HepG2 (cell line): ENCODE measurements around the gene ATXN1L. TPM values are rescaled to one million over a fixed set of nuclear protein-coding genes. Genes with fewer than 3 reads are reported as not detected.

Source experiments
- MAF1 ChIP-seq: sonication (generic); formaldehyde crosslinking; IDR thresholded peaks from 2 replicates; pipeline ENCODE4 v1.5.0; 2020; ENCODE audit warnings: missing genetic modification reagents, borderline replicate concordance
- MAZ ChIP-seq, 2 experiments: sonication (generic) in 1 of 2; formaldehyde crosslinking in 1 of 2; IDR thresholded peaks; 2 replicates each; pipeline versions ENCODE4 v1.5.0 to v1.6.1; 2012 to 2020; ENCODE audit warnings: low read depth in 2 of 2, mild to moderate bottlenecking in 2 of 2, borderline replicate concordance in 1 of 2, improper control_type of control experiment in 1 of 2, low read length in 1 of 2, missing genetic modification reagents in 1 of 2, moderate library complexity in 1 of 2
- NR2F2 ChIP-seq: IDR thresholded peaks from 2 replicates; pipeline ENCODE4 v1.6.1; 2012; ENCODE audit warnings: low read depth, inconsistent platforms, borderline replicate concordance
- SATB2 ChIP-seq: sonication (generic); formaldehyde crosslinking; IDR thresholded peaks from 2 replicates; pipeline ENCODE4 v1.5.0; 2020; ENCODE audit warnings: missing genetic modification reagents
- SMAD1 ChIP-seq: sonication (generic); formaldehyde crosslinking; IDR thresholded peaks from 2 replicates; pipeline ENCODE4 v1.4.0; 2020; ENCODE audit warnings: missing genetic modification reagents, low read depth, mild to moderate bottlenecking, borderline replicate concordance
- SP1 ChIP-seq, 2 experiments: fragments of 450-650 bp in 1 of 2; sonication (generic) in 1 of 2; formaldehyde crosslinking in 1 of 2; IDR thresholded peaks; 2 replicates each; pipeline versions ENCODE4 v1.4.0 to v1.6.1; 2016 to 2020; ENCODE audit warnings: missing genetic modification reagents in 1 of 2
- TAF1 ChIP-seq: sonication (generic); formaldehyde crosslinking; IDR thresholded peaks from 2 replicates; pipeline ENCODE4 v1.4.0; 2020; ENCODE audit warnings: missing genetic modification reagents
- TAF15 ChIP-seq: fragments of 200-400 bp; formaldehyde crosslinking; IDR thresholded peaks from one replicate; pipeline ENCODE4 v1.6.1; 2018; ENCODE audit warnings: mild to moderate bottlenecking, low read depth, low read length; ENCODE audit not compliant: poor library complexity, severe bottlenecking
- ZFP41 ChIP-seq: sonication (generic); formaldehyde crosslinking; IDR thresholded peaks from 2 replicates; pipeline ENCODE4 v1.4.0; 2020; ENCODE audit warnings: mild to moderate bottlenecking, missing genetic modification reagents, borderline replicate concordance
- ZNF430 ChIP-seq: sonication (generic); formaldehyde crosslinking; IDR thresholded peaks from 2 replicates; pipeline ENCODE4 v1.9.0; 2021; ENCODE audit warnings: mild to moderate bottlenecking, missing genetic modification reagents
- ZSCAN9 ChIP-seq: IDR thresholded peaks from 2 replicates; pipeline ENCODE4 v1.6.1; 2016; ENCODE audit warnings: borderline replicate concordance
- polyA plus RNA-seq, 8 experiments: library from polyadenylated mRNA; depleted of rRNA in 3 of 8; stranded (reverse) in 7 of 8; unstranded in 1 of 8; fragments of >200 nt; fragmentation: Illumina TruSeq in 4 of 8; extraction: Trizol in 4 of 8; gene quantifications; 2 replicates each; pipeline versions ENCODE4 v1.2.1 to v1.2.3, GENCODE V29; 2011 to 2016; ENCODE audit warnings: low read depth in 4 of 8, missing spikeins in 1 of 8, mixed read lengths in 1 of 8; ENCODE audit not compliant: insufficient read depth in 1 of 8
- total RNA-seq, 5 experiments: library from RNA; depleted of rRNA; stranded (reverse); fragments of >200 nt; fragmentation: Illumina TruSeq; extraction: Trizol; gene quantifications; 2 replicates each; pipeline ENCODE4 v1.2.3, GENCODE V29; 2016; ENCODE audit warnings: low read depth in 1 of 5
- TF ChIP-seq, protein P1 (sequence below): sonication (generic); formaldehyde crosslinking; IDR thresholded peaks from 2 replicates; pipeline ENCODE4 v1.8.0; 2022; ENCODE audit warnings: low read depth, missing genetic modification reagents
- TF ChIP-seq, protein P2 (sequence below): sonication (generic); formaldehyde crosslinking; IDR thresholded peaks from 2 replicates; pipeline ENCODE4 v1.5.0; 2020; ENCODE audit warnings: missing genetic modification reagents
- TF ChIP-seq, protein P3 (sequence below): sonication (generic); formaldehyde crosslinking; IDR thresholded peaks from 2 replicates; pipeline ENCODE4 v1.8.0; 2022; ENCODE audit warnings: mild to moderate bottlenecking, missing genetic modification reagents, borderline replicate concordance
- TF ChIP-seq, protein P4 (sequence below): sonication (generic); formaldehyde crosslinking; IDR thresholded peaks from 2 replicates; pipeline ENCODE4 v1.9.0; 2021; ENCODE audit warnings: missing genetic modification reagents, borderline replicate concordance
- TF ChIP-seq, protein P5 (sequence below): sonication (generic); formaldehyde crosslinking; IDR thresholded peaks from 2 replicates; pipeline ENCODE4 v1.4.0; 2020; ENCODE audit warnings: missing genetic modification reagents
- TF ChIP-seq, protein P6 (sequence below): IDR thresholded peaks from 2 replicates; pipeline ENCODE4 v1.6.1; 2016; ENCODE audit warnings: missing compliant biosample characterization, missing genetic modification reagents, borderline replicate concordance
- TF ChIP-seq, protein P7 (sequence below): sonication (generic); formaldehyde crosslinking; IDR thresholded peaks from 2 replicates; pipeline ENCODE4 v1.5.1; 2020; ENCODE audit warnings: missing genetic modification reagents, mild to moderate bottlenecking, borderline replicate concordance

The ATXN1L gene
- total and polyA plus RNA-seq, 2 of the 13 experiments (the other 11 are each of a cell fraction or from before 2014, with no cell fraction given), result 20.0 to 22.4 TPM

DNA sequence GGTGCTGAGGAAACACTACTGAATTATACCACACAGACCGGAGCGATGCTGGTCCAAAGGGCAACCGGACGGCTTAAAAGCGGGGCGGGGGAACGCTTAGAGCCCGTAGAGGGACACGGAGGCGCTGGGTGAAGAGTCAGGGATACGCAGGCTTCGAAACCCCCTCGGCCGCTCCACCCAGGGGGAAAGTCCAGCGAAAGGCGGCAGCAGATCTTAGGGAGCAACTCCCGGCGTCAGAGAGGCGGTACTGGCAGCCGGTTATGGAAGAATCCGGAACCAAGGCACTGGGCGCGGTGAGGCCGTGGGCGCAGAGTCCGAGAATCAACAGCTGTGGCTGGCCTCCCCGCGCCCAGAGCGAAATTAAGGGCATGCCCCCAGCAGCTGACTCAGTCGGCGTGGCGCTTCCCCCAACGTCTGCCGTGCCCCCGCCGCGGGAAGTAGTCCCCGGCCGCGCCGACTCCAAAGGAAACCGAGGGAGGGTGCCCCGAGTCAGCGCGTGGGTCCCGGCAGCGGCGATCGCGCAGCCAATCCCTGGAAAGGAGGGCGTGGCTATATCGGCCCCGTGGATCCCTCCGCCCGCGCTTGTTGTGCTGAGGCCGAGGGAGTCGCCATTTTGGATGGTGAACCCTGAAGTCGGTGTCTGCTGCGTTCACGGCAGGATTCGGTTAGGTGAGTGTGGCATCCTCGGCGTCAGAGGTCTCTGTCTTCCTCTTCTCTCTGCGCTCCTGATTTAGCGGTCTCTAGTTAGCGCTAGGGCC lies 49.3 kb downstream of the ATXN1L start, which contains the start of gene IST1 (continued):
- TF ChIP-seq, protein P1, sequence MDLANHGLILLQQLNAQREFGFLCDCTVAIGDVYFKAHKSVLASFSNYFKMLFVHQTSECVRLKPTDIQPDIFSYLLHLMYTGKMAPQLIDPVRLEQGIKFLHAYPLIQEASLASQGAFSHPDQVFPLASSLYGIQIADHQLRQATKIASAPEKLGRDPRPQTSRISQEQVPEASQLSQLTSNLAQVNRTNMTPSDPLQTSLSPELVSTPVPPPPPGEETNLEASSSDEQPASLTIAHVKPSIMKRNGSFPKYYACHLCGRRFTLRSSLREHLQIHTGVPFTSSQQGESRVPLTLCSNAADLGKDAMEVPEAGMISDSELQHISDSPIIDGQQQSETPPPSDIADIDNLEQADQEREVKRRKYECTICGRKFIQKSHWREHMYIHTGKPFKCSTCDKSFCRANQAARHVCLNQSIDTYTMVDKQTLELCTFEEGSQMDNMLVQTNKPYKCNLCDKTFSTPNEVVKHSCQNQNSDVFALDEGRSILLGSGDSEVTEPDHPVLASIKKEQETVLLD (CRISPR knock-in tag), result peak; percentile 96
- TF ChIP-seq TAF1 (CRISPR knock-in tag) (peak; percentile 99), NR2F2 (peak; percentile 77; the same call in 1 of the 2 replicates), MAZ (IDR thresholded peaks at IDR 0.05; ENCODE audit: borderline replicate concordance, low read depth, low read length) (peak; percentile 92), MAZ (CRISPR knock-in tag; IDR thresholded peaks at IDR 0.05; ENCODE audit: low read depth) (peak; percentile 100), MAF1 (CRISPR knock-in tag) (peak; percentile 27; the same call in 1 of the 2 replicates), ZSCAN9 (CRISPR knock-in tag) (peak; percentile 93), TAF15 (peak; percentile 71), ZFP41 (CRISPR knock-in tag) (peak; percentile 95; the same call in 1 of the 2 replicates), ZNF430 (CRISPR knock-in tag) (peak; percentile 84), SMAD1 (CRISPR knock-in tag) (peak; percentile 68; the same call in 1 of the 2 replicates), SATB2 (CRISPR knock-in tag) (peak; percentile 49), SP1 (IDR thresholded peaks at IDR 0.05) (peak; percentile 63; the same call in 1 of the 2 replicates), SP1 (CRISPR knock-in tag; IDR thresholded peaks at IDR 0.05) (peak; percentile 100)
- TF ChIP-seq, protein P2, sequence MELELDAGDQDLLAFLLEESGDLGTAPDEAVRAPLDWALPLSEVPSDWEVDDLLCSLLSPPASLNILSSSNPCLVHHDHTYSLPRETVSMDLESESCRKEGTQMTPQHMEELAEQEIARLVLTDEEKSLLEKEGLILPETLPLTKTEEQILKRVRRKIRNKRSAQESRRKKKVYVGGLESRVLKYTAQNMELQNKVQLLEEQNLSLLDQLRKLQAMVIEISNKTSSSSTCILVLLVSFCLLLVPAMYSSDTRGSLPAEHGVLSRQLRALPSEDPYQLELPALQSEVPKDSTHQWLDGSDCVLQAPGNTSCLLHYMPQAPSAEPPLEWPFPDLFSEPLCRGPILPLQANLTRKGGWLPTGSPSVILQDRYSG, result peak; percentile 96
- TF ChIP-seq, protein P3, sequence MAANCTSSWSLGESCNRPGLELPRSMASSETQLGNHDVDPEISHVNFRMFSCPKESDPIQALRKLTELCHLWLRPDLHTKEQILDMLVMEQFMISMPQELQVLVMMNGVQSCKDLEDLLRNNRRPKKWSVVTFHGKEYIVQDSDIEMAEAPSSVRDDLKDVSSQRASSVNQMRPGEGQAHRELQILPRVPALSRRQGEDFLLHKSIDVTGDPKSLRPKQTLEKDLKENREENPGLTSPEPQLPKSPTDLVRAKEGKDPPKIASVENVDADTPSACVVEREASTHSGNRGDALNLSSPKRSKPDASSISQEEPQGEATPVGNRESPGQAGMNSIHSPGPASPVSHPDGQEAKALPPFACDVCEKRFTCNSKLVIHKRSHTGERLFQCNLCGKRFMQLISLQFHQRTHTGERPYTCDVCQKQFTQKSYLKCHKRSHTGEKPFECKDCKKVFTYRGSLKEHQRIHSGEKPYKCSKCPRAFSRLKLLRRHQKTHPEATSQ (CRISPR knock-in tag), result peak; percentile 97
- TF ChIP-seq, protein P4, sequence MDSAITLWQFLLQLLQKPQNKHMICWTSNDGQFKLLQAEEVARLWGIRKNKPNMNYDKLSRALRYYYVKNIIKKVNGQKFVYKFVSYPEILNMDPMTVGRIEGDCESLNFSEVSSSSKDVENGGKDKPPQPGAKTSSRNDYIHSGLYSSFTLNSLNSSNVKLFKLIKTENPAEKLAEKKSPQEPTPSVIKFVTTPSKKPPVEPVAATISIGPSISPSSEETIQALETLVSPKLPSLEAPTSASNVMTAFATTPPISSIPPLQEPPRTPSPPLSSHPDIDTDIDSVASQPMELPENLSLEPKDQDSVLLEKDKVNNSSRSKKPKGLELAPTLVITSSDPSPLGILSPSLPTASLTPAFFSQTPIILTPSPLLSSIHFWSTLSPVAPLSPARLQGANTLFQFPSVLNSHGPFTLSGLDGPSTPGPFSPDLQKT (CRISPR knock-in tag), result 0 out of 2 replicates have a peak, but pooled peaks have one; percentile 45
- TF ChIP-seq, protein P5, sequence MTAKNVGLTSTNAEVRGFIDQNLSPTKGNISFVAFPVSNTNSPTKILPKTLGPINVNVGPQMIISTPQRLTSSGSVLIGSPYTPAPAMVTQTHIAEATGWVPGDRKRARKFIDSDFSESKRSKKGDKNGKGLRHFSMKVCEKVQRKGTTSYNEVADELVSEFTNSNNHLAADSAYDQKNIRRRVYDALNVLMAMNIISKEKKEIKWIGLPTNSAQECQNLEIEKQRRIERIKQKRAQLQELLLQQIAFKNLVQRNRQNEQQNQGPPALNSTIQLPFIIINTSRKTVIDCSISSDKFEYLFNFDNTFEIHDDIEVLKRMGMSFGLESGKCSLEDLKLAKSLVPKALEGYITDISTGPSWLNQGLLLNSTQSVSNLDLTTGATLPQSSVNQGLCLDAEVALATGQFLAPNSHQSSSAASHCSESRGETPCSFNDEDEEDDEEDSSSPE (CRISPR knock-in tag), result peak; percentile 88
- TF ChIP-seq, protein P6, sequence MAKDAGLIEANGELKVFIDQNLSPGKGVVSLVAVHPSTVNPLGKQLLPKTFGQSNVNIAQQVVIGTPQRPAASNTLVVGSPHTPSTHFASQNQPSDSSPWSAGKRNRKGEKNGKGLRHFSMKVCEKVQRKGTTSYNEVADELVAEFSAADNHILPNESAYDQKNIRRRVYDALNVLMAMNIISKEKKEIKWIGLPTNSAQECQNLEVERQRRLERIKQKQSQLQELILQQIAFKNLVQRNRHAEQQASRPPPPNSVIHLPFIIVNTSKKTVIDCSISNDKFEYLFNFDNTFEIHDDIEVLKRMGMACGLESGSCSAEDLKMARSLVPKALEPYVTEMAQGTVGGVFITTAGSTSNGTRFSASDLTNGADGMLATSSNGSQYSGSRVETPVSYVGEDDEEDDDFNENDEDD (CRISPR knock-in tag), result peak; percentile 82
- TF ChIP-seq, protein P7, sequence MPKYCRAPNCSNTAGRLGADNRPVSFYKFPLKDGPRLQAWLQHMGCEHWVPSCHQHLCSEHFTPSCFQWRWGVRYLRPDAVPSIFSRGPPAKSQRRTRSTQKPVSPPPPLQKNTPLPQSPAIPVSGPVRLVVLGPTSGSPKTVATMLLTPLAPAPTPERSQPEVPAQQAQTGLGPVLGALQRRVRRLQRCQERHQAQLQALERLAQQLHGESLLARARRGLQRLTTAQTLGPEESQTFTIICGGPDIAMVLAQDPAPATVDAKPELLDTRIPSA (CRISPR knock-in tag), result no peak
